LHCN-M2 (cell line): ENCODE results near the gene JMY. TPM values are rescaled to one million over a fixed set of nuclear protein-coding genes. Genes with fewer than 3 reads are reported as not detected.

ENCODE experiments used
- DNase-seq: peaks from one replicate; pipeline ENCODE4 v3.0.0-alpha.2; 2012; ENCODE audit warnings: low read depth
- polyA plus RNA-seq: library from polyadenylated mRNA; unstranded; fragments of >200 nt; gene quantifications from one replicate; pipeline ENCODE4 v1.2.1, GENCODE V29; 2012; ENCODE audit warnings: missing spikeins
- total RNA-seq: library from RNA; depleted of rRNA; stranded (reverse); fragments of >200 nt; gene quantifications from 2 replicates; pipeline ENCODE4 v1.2.3, GENCODE V29; 2014; rRNA removed

Gene JMY
- total RNA-seq, result 3.1 and 4.7 TPM in 2 replicates
- polyA plus RNA-seq, result 1.1 TPM

- DNase-seq, result peak; percentile 76
Observed at GRCh38 chr5:79235634-79236361, at the start of gene JMY. JMY (plus strand) TSS chr5:79236131; CDS start chr5:79236651, 520 bp downstream.

GRCh38 chr5:79186455-79186854, 49.5 kb upstream of the JMY start:
- DNase-seq, result no peak

- no peak for DNase-seq
Observed at GRCh38 chr5:79189439-79190234, 46.3 kb upstream of the JMY start.

- DNase-seq, result no peak
Observed at GRCh38 chr5:79190235-79190529, 45.7 kb upstream of the JMY start.

- no peak for DNase-seq
Observed at GRCh38 chr5:79191457-79191856, 44.5 kb upstream of the JMY start.

GRCh38 chr5:79193643-79194042, 42.3 kb upstream of the JMY start:
- peak; percentile 25 for DNase-seq

GRCh38 chr5:79200573-79201183, 35.3 kb upstream of the JMY start:
- no peak for DNase-seq

- DNase-seq, result no peak
Observed at GRCh38 chr5:79201206-79201605, 34.7 kb upstream of the JMY start.

GRCh38 chr5:79202076-79202475, 33.9 kb upstream of the JMY start:
- DNase-seq, result peak; percentile 57

GRCh38 chr5:79205965-79206364, 30.0 kb upstream of the JMY start:
- no peak for DNase-seq

GRCh38 chr5:79206541-79206940, 29.4 kb upstream of the JMY start:
- no peak for DNase-seq

GRCh38 chr5:79209505-79209904, 26.4 kb upstream of the JMY start:
- DNase-seq, result no peak

GRCh38 chr5:79224286-79224984, 11.5 kb upstream of the JMY start:
- no peak for DNase-seq

- DNase-seq, result no peak
Observed at GRCh38 chr5:79225026-79225425, 10.9 kb upstream of the JMY start.

- DNase-seq, result no peak
Observed at GRCh38 chr5:79225441-79225840, 10.5 kb upstream of the JMY start.

- DNase-seq, result no peak
Observed at GRCh38 chr5:79227484-79228025, 8.4 kb upstream of the JMY start.

GRCh38 chr5:79229357-79230174, 6.4 kb upstream of the JMY start:
- peak; percentile 34 for DNase-seq

GRCh38 chr5:79235261-79235633, 684 bp upstream of the JMY start:
- DNase-seq, result no peak

GRCh38 chr5:79236362-79236969, 535 bp downstream of the JMY start:
- DNase-seq, result peak; percentile 17

GRCh38 chr5:79236970-79237739, 1.2 kb downstream of the JMY start:
- peak; percentile 18 for DNase-seq
